Nephron progenitor cell (in vitro differentiated cells): ENCODE results near the gene KCTD13.

Source experiments
- DNase-seq: peaks from one replicate; pipeline ENCODE4 v3.0.0; 2021
- H3K27ac Mint-ChIP-seq: 2 replicates; pipeline ENCODE4 v1.8.0; 2021; ENCODE audit warnings: mild to moderate bottlenecking, moderate library complexity, mixed read lengths
- H3K27me3 Mint-ChIP-seq: 2 replicates; pipeline ENCODE4 v1.8.0; 2021; ENCODE audit warnings: mild to moderate bottlenecking, low read depth, mixed read lengths; ENCODE audit not compliant: poor library complexity
- H3K36me3 Mint-ChIP-seq: 2 replicates; pipeline ENCODE4 v1.8.0; 2021; ENCODE audit warnings: low read depth, mixed read lengths
- H3K4me1 Mint-ChIP-seq: 2 replicates; pipeline ENCODE4 v1.8.0; 2021; ENCODE audit warnings: mixed read lengths
- H3K4me3 Mint-ChIP-seq: 2 replicates; pipeline ENCODE4 v1.8.0; 2021; ENCODE audit warnings: mild to moderate bottlenecking, moderate library complexity, mixed read lengths
- H3K9me3 Mint-ChIP-seq: 2 replicates; pipeline ENCODE4 v1.8.0; 2021; ENCODE audit warnings: mild to moderate bottlenecking, moderate library complexity, mixed read lengths
- CTCF ChIP-seq: fragments of 200-600 bp; sonication (generic); IDR thresholded peaks from 2 replicates; pipeline ENCODE4 v1.5.0; 2021; ENCODE audit warnings: antibody characterized with exemption

Gene KCTD13

GRCh38 chr16:29863669-29863984, 62.4 kb downstream of the KCTD13 start:
- H3K4me1 Mint-ChIP-seq = peaks cover 26% of the 10 kb centered on the region
- DNase-seq = no peak
- H3K4me3 Mint-ChIP-seq = peak overlapping the region; percentile 99
- peak overlapping the region; percentile 100 for H3K27ac Mint-ChIP-seq
- H3K36me3 Mint-ChIP-seq = peaks cover 19% of the 10 kb centered on the region
- no peaks in the 10 kb centered on the region for H3K9me3 Mint-ChIP-seq
- TF ChIP-seq CTCF = peak; percentile 6
- H3K27me3 Mint-ChIP-seq = peaks cover 23% of the 10 kb centered on the region

DNA sequence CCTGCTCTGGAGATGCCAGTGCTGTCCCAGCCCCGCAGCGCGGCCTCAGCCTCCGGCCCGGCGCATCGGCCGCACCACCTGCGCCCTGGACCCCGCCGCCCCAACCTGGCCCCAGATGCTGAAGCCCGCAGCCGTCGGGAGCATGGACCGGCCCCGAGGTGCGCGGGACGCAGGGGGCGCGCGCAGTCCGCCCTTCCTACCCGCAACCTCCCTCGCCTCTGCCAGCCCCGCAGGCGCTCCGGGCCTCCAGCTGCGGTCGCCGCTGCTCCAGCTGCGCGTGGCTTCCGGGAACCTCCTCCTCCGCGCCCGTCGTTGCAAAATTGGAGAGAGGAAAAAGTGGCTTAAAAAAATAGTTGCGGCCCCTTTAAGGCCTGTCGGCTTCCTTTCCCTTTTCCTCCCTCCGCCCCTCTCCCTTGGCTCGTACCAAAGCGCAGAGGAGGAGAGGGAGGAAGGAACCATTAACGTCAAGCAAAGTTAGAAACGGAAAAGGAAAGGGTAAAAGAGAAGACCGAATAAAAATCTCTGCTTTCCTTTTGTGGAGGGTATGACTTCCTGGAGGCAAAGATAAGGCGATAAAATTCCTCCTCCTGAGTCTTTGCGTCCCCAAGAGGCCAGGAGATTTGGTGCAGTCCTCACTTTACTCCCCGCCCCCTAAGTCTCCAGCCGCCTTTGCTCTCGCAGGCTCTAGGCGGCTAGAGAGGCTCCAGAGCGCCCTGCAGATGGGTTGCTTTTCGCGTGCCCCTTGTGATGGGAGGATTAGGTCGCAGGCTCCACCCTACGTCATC, 63.0 kb downstream of the KCTD13 start, which contains the start of gene CDIPT:
CDIPT (minus strand) TSS at position 343 of the 785 bp plus-strand sequence. CDS start 369 bp downstream, outside the sequence.
- Mint-ChIP-seq H3K9me3 (no peaks in the 10 kb centered on the region), H3K4me1 (peaks cover 26% of the 10 kb centered on the region), H3K27me3 (peaks cover 20% of the 10 kb centered on the region), H3K4me3 (peak within 1 kb of the TSS; percentile 99), H3K27ac (peak within 1 kb of the TSS; percentile 100), H3K36me3 (peaks cover 25% of the 10 kb centered on the region)
- peak; percentile 24 for TF ChIP-seq CTCF
- DNase-seq = peak; percentile 86

DNA sequence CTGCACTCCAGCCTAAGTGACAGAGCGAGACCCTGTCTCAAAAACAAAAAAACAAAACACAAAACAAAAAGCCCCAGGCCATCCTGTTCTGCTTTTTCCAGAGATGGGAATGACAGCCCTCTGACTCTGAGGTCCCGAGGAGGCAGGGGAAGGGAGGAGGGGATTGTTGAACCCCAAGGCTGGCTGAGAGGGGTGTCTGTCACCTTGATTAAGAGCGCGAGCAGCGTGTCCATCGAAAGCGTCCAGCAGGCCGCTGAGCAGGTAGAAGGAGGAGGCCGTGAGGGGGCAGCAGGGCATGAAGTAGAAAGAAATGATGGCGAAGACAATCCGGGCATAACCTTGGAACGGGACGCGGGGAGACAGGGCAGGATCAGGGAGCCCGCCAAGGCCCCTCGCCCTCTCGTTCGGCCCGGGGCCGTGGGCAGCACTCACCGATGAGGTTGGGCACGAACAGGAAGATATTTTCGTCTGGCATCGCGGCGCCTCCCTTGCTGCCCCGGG, 63.6 kb downstream of the KCTD13 start:
- Mint-ChIP-seq H3K27ac (peak overlapping the region; percentile 91), H3K36me3 (peaks cover 26% of the 10 kb centered on the region), H3K4me3 (peak overlapping the region; percentile 99), H3K4me1 (peaks cover 26% of the 10 kb centered on the region), H3K27me3 (peaks cover 18% of the 10 kb centered on the region), H3K9me3 (no peaks in the 10 kb centered on the region)
- peak; percentile 35 for DNase-seq
- TF ChIP-seq CTCF = no peak

DNA sequence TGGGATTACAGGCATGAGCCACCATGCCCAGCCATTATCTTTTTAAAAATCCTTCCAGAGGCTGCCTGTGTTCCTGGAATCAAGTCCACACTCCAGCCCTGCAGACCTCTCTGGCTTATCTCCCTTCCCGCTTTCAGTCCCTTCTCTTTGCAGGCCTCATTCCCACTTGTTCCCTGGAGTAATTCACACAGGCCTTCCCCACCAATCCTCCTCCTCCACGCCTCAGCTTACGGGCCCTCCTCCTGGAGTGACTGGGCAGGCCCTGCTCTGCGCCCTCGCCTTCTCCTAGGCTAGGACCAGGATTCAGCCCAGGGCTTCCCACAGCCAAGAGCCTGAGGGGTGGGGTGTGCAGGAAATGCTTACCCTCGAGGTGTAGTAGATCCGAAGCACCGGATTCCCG, 65.8 kb downstream of the KCTD13 start:
- Mint-ChIP-seq H3K27ac (peak overlapping the region; percentile 26), H3K27me3 (peaks cover 15% of the 10 kb centered on the region), H3K36me3 (peaks cover 26% of the 10 kb centered on the region), H3K4me1 (peaks cover 31% of the 10 kb centered on the region), H3K9me3 (no peaks in the 10 kb centered on the region), H3K4me3 (no peak overlapping the region)
- TF ChIP-seq CTCF = no peak
- no peak for DNase-seq

DNA sequence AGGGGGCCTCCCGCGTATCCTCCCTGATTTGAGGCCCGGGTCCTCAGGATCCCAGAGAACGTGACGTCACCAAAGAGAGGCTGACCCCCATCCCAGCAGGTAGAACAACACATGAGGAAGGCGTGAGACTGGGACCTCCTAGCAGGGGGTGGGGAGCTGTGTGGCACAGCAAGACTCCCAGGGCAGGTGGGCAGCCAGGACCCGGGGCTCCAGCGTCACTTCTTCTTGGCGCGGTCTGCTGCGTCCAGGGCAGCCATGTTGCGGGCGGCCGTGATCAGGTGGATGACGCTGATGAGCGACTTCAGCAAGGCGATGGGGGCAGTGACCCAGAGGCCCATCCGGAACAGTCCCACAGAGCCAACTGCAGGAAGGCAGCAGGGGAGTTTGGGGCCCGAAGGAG, 67.1 kb downstream of the KCTD13 start:
- no peak overlapping the region for H3K27ac Mint-ChIP-seq
- no peak for TF ChIP-seq CTCF
- DNase-seq = no peak
- H3K9me3 Mint-ChIP-seq = no peaks in the 10 kb centered on the region
- peaks cover 31% of the 10 kb centered on the region for H3K4me1 Mint-ChIP-seq
- H3K4me3 Mint-ChIP-seq = no peak overlapping the region
- peaks cover 26% of the 10 kb centered on the region for H3K36me3 Mint-ChIP-seq
- H3K27me3 Mint-ChIP-seq = peaks cover 16% of the 10 kb centered on the region
